GM10248 (cell line): ENCODE data around the gene FBXO46.
"Not testable (repeated sequence)": the region's sequence is repeated elsewhere in the genome, so short reads cannot be mapped to it uniquely, and the experiment has no call there.

Source experiments
- CTCF ChIA-PET: fragments of 300-600 bp; sonication (Branson Sonifier 250); formaldehyde crosslinking; extraction: SDS; loops from one replicate; lab custom pipeline; 2021; ENCODE audit warnings: antibody characterized with exemption; lab: Yijun Ruan, JAX
- POLR2A ChIA-PET: fragments of 350-650 bp; sonication (Branson Sonifier 250); formaldehyde crosslinking; extraction: SDS; loops from one replicate; lab custom pipeline; 2020; ENCODE audit warnings: antibody characterized with exemption; lab: Yijun Ruan, JAX
- DNase-seq: peaks from one replicate; pipeline ENCODE4 v3.0.0; 2012; ENCODE audit errors: extremely low spot score
- TF ChIP-seq, protein P1 (sequence below): IDR thresholded peaks from 2 replicates; pipeline ENCODE4 v1.5.1; 2012; ENCODE audit warnings: mild to moderate bottlenecking, low read depth; ENCODE audit errors: extremely low read depth, missing control alignments, control extremely low read depth

FBXO46 gene

DNA sequence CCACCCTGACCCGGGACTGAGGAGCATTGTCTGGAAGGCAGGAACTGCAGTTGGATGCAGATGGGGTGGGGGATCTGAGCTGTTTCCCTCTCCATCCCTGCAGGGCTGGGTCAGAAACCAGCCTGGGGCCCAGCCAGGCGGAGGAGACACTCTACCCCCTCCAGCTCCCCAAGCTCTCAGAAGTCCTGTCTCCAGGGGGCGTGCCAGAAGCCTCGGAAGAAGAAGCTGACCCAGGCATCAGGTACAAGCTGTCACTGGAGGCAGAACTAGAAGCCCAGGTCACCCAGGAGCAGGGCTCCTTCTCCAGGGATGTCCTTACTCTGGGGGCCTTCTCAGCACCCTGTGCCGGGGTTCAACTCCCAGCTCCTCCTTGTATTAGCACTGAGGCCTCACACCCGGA lies 22.9 kb upstream of the FBXO46 start:
- DNase-seq = no peak
- TF ChIP-seq, protein P1, sequence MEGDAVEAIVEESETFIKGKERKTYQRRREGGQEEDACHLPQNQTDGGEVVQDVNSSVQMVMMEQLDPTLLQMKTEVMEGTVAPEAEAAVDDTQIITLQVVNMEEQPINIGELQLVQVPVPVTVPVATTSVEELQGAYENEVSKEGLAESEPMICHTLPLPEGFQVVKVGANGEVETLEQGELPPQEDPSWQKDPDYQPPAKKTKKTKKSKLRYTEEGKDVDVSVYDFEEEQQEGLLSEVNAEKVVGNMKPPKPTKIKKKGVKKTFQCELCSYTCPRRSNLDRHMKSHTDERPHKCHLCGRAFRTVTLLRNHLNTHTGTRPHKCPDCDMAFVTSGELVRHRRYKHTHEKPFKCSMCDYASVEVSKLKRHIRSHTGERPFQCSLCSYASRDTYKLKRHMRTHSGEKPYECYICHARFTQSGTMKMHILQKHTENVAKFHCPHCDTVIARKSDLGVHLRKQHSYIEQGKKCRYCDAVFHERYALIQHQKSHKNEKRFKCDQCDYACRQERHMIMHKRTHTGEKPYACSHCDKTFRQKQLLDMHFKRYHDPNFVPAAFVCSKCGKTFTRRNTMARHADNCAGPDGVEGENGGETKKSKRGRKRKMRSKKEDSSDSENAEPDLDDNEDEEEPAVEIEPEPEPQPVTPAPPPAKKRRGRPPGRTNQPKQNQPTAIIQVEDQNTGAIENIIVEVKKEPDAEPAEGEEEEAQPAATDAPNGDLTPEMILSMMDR = peak; percentile 19
- ChIA-PET POLR2A (no interaction called here), CTCF (interaction anchor here (1.0 to 4.5 kb wide), 4 partner anchors 15 to 63 kb away, joined by 3 to 30 read pairs (median 4); partner anchors contain the start of gene SIX5)

DNA sequence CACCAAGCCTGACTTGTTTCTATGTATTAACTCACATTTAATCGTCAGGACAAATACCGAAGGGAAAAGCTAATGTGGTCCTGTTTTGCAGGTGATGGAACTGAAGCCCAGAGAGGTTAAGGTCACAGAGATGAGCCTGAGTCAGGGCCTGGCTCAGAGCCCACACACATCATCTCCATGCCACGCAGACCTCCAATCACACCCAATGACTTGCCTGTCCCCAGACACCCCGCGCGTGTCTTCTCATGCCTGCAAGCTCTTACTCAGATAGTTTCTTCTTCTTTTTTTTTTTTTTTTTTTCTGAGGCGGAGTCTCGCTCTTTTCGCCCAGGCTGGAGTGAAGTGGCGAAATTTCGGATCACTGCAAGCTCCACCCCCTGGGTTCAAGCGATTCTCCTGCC lies 21.9 kb upstream of the FBXO46 start:
- TF ChIP-seq, protein P1 = no peak
- ChIA-PET CTCF (interaction anchor here (1.6 to 4.5 kb wide), 2 partner anchors 16 to 47 kb away, joined by 4 to 30 read pairs; partner anchors contain the start of gene SIX5), POLR2A (no interaction called here)
- no peak for DNase-seq

DNA sequence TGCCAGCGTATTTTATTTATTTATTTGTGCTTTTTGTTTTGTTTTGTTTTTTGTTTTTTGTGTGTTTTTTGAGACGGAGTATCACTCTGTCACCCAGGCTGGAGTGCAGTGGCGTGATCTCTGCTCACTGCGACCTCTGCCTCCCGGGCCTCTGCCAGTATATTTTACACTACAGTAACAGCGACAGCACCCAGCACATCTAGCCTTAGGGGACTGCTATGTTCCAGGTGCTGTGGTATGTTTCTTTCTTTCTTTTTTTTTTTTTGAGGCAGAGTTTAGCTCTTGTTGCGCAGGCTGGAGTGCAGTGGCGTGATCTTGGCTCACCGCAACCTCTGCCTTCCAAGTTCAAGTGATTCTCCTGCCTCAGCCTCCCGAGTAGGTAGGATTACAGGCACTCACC lies 20.8 kb upstream of the FBXO46 start:
- POLR2A ChIA-PET, DNase-seq: not testable (repeated sequence)
- CTCF ChIA-PET = interaction anchor here (4.5 kb wide), 1 partner anchor 17 kb away, joined by 30 read pairs; the partner anchor contains the start of gene SIX5

DNA sequence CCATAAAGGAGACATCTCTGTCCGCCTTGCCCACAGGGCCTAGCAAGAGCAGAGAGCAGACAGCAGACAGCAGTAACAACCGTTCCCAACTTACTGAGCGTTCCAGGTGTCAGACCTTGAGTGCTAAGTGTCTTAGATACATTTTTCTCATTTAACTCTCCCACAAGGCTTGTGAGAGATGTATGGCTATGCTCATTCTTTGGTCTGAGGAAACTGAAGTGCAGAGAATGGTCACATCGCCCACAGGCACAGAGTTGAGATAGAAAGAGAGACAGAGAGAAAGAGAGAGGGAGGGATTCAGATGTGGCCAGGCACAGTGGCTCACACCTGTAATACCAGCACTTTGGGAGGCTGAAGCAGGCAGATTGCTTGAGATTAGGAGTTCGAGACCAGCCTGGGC lies 16.8 kb upstream of the FBXO46 start:
- ChIA-PET POLR2A (no interaction called here), CTCF (no interaction called here)
- peak; percentile 4 for DNase-seq
- TF ChIP-seq, protein P1 = no peak

DNA sequence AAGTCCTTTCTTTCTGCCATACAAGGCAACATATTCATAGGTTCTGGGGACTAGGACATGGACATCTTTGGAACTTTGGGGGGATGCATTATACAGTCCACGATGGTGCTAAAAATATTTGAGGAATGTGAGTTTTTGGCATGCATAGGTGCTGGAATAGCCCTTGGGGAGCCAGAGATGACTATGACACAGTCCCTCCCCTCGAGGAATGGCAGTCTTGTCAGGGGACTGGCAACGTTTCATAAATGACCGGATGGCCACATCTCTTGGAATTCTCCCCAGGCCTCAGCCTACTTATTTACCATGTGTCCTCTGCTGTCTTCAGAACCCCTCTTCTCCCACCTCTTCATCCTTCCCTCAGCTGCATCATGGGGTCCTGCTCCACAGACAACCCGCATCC lies 16.2 kb upstream of the FBXO46 start:
- TF ChIP-seq, protein P1 = no peak
- ChIA-PET CTCF (no interaction called here), POLR2A (no interaction called here)
- peak; percentile 3 for DNase-seq

DNA sequence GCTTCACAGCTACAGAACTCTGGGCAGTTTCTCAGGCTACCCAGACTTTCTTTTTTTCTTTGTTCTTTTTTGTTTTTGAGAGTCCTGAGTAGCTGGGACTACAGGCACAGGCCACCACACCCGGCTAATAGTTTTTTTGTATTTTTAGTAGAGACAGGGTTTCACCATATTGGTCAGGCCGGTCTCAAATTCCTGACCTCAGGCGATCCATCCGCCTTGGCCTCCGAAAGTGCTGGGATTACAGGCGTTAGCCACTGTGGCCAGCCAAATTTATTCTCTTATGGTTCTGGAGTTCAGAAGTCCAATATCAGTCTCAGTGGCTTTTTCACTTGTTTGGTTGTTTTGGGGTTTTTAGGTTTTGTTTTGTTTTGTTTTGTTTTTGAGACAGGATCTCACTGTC lies 14.9 kb upstream of the FBXO46 start:
- TF ChIP-seq, protein P1 = no peak
- no peak for DNase-seq
- CTCF ChIA-PET = interaction anchor here (0.9 to 2.3 kb wide), 3 partner anchors 10 to 24 kb away, joined by 3 to 8 read pairs (median 4); partner anchors contain the start of gene SIX5
- POLR2A ChIA-PET = no interaction called here

DNA sequence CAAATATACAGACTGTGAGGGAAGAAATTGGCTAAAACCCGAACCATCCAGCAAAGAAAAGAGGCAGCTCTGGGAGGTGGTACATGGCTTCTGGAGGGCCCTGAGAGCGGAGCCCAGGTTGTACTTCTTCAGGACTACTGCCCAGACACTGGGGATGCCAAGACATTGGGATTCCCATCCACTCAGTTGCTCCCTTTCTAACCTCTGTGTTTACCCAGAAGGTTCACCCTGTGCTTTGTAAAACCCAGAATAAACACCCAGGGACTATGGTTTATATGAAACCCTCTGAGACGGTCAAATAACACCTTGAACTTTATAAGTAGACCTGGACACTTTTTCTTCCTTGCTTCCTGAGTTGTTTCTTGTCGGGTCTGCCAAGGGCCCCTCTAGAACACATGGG lies 12.3 kb upstream of the FBXO46 start:
- ChIA-PET CTCF (interaction anchor here (1.5 to 1.6 kb wide), 2 partner anchors 13 to 56 kb away, joined by 3 to 6 read pairs; no protein-coding TSS in a partner anchor), POLR2A (no interaction called here)
- TF ChIP-seq, protein P1 = no peak
- no peak for DNase-seq
